Tibial nerve (tissue), 3 donors: ENCODE data around the gene CTRB1.

Source experiments
- CTCF ChIP-seq, 5 experiments: fragments of 200-600 bp in 3 of 5; fragments of 450-650 bp in 2 of 5; sonication (generic) in 3 of 5; IDR thresholded peaks; one replicate each; pipeline ENCODE4 v1.5.1; 2016 to 2019; ENCODE audit warnings: antibody characterized with exemption in 5 of 5, mild to moderate bottlenecking in 3 of 5, moderate library complexity in 2 of 5
- POLR2A ChIP-seq, 2 donors: fragments of 450-650 bp; IDR thresholded peaks; one replicate each; pipeline ENCODE4 v1.6.1; 2017; ENCODE audit warnings: antibody characterized with exemption in 2 of 2, mild to moderate bottlenecking in 2 of 2, moderate library complexity in 2 of 2

GRCh38 chr16:75256696-75257343 is 38.0 kb downstream of the CTRB1 start:
- no peak for TF ChIP-seq CTCF (IDR thresholded peaks at IDR 0.05)
- TF ChIP-seq POLR2A (IDR thresholded peaks at IDR 0.05) = no peak
